ENCODE data around the gene GALNT4.

GRCh38 chr12:89504560-89505346, 19.8 kb downstream of the GALNT4 start:
- no peak for TF ChIP-seq POLR2A (IDR thresholded peaks at IDR 0.05; ENCODE audit: low read depth, low read length)
- no peak for TF ChIP-seq TAF1 (IDR thresholded peaks at IDR 0.05; ENCODE audit: low read depth, low read length)
- no peak for TF ChIP-seq POLR2AphosphoS5 (IDR thresholded peaks at IDR 0.05; ENCODE audit: low read depth, low read length)
- TF ChIP-seq POU2F2 (IDR thresholded peaks at IDR 0.05; ENCODE audit: low read depth, low read length): no peak
